T-helper 22 cell (primary cell): ENCODE results near the gene VIM.

Experiments used
- DNase-seq: peaks from one replicate; pipeline ENCODE4 v3.0.0-alpha.2; 2020; ENCODE audit warnings: low read depth

VIM gene

GRCh38 chr10:17209881-17210280 is 18.2 kb upstream of the VIM start:
- DNase-seq: no peak

DNA sequence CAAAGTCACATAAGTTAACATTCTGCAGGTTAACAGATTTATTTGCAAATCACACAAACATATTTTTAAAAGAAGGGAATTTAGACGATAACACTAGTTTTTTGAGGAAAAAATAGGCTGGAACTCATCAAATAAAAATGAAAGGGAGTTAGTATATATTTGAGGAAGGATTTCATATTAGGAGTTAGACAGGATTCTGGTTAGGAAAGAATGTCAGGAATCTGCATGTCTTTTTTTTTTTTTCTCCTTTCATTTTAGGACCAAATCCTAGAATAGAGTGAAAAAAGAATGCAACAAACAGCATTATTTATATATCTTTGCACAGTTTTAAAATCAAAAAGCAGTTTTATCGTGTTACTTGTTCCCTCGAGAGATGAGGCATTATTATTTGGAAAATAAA is 17.7 kb upstream of the VIM start:
- DNase-seq: no peak

- no peak for DNase-seq
Measured at GRCh38 chr10:17212802-17213221, 15.2 kb upstream of the VIM start.

- DNase-seq: no peak
Measured at GRCh38 chr10:17213646-17214349, 14.2 kb upstream of the VIM start.

DNA sequence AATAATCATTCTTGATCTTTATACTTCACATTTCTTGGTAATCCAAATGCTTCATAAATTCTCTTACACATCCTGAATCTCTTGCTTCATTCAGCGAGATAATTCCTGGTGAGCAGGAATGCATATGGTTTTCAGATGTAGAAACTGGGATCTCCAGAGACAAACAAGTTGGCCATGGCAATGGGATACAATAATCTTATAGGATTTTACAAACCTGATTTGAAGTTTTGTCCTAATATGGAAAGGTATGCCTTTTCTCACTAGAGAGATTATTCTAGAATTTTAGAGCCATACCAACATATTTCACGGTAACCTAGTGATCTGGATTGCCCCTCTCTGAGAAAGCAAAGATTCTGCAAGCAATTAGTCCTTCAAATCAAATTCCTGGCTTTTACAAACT is 13.5 kb upstream of the VIM start:
- DNase-seq: no peak

- no peak for DNase-seq
Measured at GRCh38 chr10:17214971-17215781, 12.9 kb upstream of the VIM start.

DNA sequence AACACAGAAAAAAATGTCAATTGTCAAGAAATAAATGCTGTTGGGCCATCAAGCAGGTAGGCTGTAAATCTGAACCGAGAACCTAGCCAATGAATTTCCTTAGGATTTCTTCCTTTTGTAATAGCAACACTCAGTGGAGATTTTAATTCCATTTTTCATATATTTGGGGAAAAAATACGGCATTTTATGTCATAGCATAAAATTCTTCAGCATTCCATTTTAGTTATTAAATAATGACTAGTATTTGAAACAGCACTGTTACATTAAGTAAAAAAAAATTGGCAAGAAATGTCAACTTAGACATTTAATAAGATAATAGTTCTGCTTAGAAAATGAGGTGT is 12.3 kb upstream of the VIM start:
- no peak for DNase-seq

DNA sequence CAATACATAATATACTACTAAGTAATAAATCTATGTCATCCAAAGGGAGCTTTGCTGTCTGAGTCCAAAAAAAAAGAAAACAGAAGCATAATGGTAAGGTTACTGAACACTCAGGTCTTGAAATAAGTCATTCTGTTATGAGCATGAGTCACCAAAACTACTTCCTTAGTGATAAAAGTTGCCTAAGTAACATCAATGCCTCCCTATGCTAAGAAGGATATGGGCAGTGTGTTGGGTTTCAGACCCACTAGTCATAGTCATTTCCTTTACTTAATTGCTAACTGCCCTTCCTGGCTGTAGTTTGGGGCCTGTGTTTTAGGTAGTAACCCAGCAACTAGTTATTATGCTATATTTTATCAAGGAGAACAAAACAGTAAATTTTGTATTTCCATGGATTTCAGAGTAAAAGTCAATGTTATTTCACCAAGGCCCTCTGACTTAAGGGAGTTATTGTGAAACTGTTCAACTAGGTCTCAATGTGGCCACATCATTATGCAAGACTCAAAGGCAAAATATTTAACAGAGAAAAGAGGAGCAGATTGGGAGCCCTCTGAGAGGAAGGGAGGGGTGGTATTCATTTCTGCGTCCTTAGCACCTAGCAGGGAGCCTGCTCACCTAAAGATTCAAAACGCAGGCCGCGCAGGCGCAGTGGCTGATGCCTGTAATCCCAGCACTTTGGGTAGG is 11.7 kb upstream of the VIM start:
- DNase-seq: peak; percentile 46

DNA sequence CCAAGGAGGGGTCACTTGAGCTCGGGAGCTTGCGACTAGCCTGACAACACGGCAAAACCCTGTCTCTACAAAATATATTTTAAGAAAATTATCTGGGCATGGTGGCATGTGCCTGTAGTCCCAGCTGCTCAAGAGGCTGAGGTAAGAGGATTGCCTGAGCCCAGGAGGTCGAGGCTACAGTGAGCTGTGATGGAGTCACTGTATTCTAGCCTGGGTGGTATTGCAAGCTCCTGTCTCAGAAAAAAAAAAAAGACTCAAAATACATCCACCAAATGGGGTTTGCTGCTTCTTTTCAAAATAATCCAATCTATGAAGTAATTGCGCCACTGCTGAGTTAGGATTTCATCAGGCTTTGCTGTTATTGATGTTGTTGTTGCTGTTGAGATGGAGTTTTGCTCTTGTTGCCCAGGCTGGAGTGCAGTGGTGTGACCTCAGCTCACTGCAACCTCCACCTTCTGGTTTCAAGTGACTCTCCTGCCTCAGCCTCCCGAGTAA is 11.1 kb upstream of the VIM start:
- no peak for DNase-seq

DNA sequence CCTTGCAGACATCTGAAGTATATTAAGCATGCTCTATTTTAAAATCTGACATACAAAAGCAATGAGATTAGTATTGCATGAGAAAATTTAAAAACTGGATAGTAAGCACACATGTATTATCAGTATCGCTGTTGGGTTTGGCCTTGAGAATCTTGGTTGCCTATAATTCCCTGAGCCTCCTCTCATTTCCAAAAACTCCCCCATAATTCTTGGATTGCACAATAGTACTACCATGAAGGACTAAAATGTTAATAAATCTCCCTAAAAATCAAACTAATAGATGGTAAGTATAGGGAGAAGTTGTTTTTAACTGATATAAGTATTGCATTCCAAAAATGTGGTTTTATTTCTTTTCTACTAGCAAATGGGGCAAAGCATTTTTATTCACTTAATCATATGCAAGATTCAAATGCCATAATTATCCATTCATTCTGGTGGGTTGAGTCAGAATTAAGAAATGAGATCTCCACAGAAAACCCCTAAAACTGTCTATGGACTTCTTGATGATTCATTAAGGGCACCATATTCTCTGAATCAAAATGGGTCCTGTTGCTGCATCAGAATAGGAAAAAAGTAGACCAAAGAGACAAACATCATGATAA is 10.3 kb upstream of the VIM start:
- no peak for DNase-seq

- no peak for DNase-seq
Measured at GRCh38 chr10:17219024-17219423, 9.0 kb upstream of the VIM start.

DNA sequence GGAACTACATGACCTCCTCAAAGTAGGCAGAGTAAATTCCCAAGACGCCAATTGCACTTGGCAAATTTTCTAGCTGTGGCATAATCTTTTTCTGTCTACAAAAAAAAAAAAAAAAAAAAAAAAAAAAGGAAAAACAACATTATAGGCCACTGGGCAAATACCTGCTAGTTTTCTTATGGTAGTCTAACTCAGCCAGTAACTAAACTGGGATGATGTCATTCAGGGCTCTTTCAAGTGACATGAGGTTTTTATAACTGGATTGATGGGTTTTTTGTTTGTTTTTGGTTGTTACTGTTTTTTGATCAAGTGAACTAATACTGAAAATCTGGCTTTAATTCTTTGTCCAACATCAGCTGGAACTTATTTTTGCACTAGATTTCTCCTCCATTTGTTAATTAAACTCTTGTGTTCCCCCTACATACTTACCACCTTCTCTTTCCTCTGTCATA is 7.4 kb upstream of the VIM start:
- DNase-seq: no peak

- DNase-seq: no peak
Measured at GRCh38 chr10:17222329-17222728, 5.7 kb upstream of the VIM start.

GRCh38 chr10:17225808-17226207 is 2.2 kb upstream of the VIM start:
- DNase-seq: no peak

GRCh38 chr10:17226891-17227303 is 1.1 kb upstream of the VIM start:
- DNase-seq: no peak

DNA sequence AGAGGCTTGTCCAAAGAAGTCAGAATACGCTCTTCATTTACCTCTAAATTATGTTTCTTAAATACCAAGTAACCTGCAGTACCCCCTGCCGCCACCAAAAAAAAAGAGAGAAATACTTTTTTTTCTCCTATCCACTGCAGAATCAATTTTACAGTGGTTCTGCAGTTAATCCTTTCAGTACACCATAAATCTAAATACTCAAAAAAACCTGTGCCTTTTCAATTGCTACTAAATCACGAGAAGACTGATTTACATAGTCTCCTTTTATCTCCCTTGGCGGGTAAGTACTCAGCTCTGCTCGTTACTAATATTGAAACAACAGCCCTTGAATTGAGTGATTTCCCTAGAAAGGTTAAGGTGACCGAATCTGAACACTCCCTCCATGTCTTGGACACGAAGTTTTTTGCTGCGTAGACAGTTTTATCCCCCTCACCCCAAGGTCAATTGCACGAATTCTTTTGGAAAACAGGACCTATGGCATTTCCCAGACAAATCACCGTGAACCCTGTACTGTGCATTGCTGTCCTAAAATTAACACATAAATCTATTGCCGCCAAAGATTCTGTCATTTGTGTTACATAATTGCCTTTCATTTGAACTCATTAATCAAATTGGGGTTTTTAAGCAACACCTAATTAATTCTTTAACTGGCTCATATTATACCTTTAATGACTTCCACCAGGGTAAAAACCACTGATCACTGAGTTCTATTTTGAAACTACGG is 512 bp upstream of the VIM start:
- DNase-seq: no peak

GRCh38 chr10:17229016-17229716 is 1.1 kb downstream of the VIM start:
- peak; percentile 85 for DNase-seq

DNA sequence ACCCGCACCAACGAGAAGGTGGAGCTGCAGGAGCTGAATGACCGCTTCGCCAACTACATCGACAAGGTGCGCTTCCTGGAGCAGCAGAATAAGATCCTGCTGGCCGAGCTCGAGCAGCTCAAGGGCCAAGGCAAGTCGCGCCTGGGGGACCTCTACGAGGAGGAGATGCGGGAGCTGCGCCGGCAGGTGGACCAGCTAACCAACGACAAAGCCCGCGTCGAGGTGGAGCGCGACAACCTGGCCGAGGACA is 1.6 kb downstream of the VIM start:
- no peak for DNase-seq

DNA sequence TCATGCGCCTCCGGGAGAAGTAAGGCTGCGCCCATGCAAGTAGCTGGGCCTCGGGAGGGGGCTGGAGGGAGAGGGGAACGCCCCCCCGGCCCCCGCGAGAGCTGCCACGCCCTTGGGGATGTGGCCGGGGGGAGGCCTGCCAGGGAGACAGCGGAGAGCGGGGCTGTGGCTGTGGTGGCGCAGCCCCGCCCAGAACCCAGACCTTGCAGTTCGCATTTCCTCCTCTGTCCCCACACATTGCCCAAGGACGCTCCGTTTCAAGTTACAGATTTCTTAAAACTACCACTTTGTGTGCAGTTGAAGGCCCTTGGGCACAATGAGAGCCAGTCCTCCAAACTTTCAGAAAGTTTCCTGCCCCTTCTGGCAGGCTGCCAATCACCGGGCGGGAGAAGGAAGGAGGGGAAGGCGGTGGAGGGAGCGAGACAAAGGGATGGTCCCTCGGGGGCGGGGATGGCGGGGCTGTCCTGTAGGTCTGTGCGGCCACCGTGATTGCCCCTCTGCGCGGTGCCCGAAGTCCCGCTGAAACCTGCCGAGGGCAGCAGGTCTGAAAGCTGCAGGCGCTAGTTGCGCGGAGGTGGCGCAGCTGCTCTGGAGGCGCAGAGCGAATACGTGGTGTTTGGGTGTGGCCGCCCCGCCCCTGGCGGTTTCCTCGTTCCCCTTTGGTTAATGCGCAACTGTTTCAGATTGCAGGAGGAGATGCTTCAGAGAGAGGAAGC is 2.1 kb downstream of the VIM start:
- peak; percentile 73 for DNase-seq

DNA sequence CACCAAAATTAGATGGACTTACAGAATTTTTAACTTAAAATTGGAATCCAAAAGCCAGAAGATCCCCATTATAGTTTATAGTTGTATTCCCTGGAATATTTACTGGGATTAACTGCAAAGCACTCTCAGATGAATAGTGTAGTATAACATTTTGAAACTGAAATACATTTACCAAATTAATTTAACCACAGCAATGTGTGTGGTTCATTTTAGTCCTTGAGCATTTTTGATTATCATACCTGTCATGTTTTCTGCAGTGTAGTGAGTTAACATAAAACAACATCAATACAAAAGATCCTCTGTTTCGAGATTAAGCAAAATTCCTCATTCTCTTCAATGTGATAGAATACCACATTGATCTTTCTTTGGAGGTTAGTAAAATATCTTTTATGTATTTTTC is 3.7 kb downstream of the VIM start:
- DNase-seq: no peak
